ENCODE data around the gene TJP2.

TJP2 gene

GRCh38 chr9:69173497-69173890 is 583 bp upstream of the TJP2 start:
- peak overlapping the region; percentile 85 for H3K4me3 ChIP-seq (ENCODE audit: low read depth, low read length)
- TF ChIP-seq CTCF (IDR thresholded peaks at IDR 0.05; ENCODE audit: low read depth, low read length) = no peak

GRCh38 chr9:69174616-69175463 is 763 bp downstream of the TJP2 start:
- H3K4me3 ChIP-seq (ENCODE audit: low read depth, low read length) = peak overlapping the region; percentile 85

GRCh38 chr9:69175486-69175885 is 1.4 kb downstream of the TJP2 start:
- H3K4me3 ChIP-seq (ENCODE audit: low read depth, low read length) = peak overlapping the region; percentile 85
- no peak for TF ChIP-seq CTCF (IDR thresholded peaks at IDR 0.05; ENCODE audit: low read depth, low read length)

More at GRCh38 chr9:69174616-69175463, 763 bp downstream of the TJP2 start:
- TF ChIP-seq CTCF (IDR thresholded peaks at IDR 0.05; ENCODE audit: low read depth, low read length) = no peak

GRCh38 chr9:69176471-69177171 is 2.5 kb downstream of the TJP2 start:
- no peak overlapping the region for H3K4me3 ChIP-seq (ENCODE audit: low read depth, low read length)
- no peak for TF ChIP-seq CTCF (IDR thresholded peaks at IDR 0.05; ENCODE audit: low read depth, low read length)

GRCh38 chr9:69178583-69179011 is 4.5 kb downstream of the TJP2 start:
- H3K4me3 ChIP-seq (ENCODE audit: low read depth, low read length) = no peak overlapping the region
- TF ChIP-seq CTCF (IDR thresholded peaks at IDR 0.05; ENCODE audit: low read depth, low read length) = no peak

- no peak overlapping the region for H3K4me3 ChIP-seq (ENCODE audit: low read depth, low read length)
- no peak for TF ChIP-seq CTCF (IDR thresholded peaks at IDR 0.05; ENCODE audit: low read depth, low read length)
Measured at GRCh38 chr9:69179037-69179436, 5.0 kb downstream of the TJP2 start.

- no peak overlapping the region for H3K4me3 ChIP-seq (ENCODE audit: low read depth, low read length)
Measured at GRCh38 chr9:69180200-69180599, 6.1 kb downstream of the TJP2 start.

More at GRCh38 chr9:69180200-69180599, 6.1 kb downstream of the TJP2 start:
- TF ChIP-seq CTCF (IDR thresholded peaks at IDR 0.05; ENCODE audit: low read depth, low read length) = no peak
